PC-3 (cell line): ENCODE data around the gene NENF. TPM values are rescaled to one million over a fixed set of nuclear protein-coding genes. Genes with fewer than 3 reads are reported as not detected.
A peak's percentile ranks its signal among the peaks of the same experiment; 100 is the strongest.

Experiments used
- ATAC-seq: fragments of 200-7000 bp; cut with Tn5 transposase; 2 replicates; pipeline ENCODE4 v1.9.1; 2020; ENCODE audit warnings: mild to moderate bottlenecking, moderate library complexity
- BruUV-seq: library from RNA; stranded (reverse); fragments of 400-500 nt; replicated peaks from 2 replicates; lab custom pipeline; 2021; lab: Mats Ljungman, UMichigan
- CTCF ChIA-PET: fragments of 300-600 bp; sonication (Branson Sonifier 250); formaldehyde crosslinking; loops from one replicate; lab custom pipeline; 2022; ENCODE audit warnings: antibody characterized with exemption; lab: Charles Lee
- POLR2A ChIA-PET: fragments of 300-600 bp; sonication (Branson Sonifier 250); formaldehyde crosslinking; loops from one replicate; lab custom pipeline; 2022; ENCODE audit warnings: antibody characterized with exemption; ENCODE audit not compliant: unreplicated experiment; lab: Charles Lee
- DNase-seq: peaks from one replicate; pipeline ENCODE4 v3.0.0-alpha.2; 2015
- H2AFZ ChIP-seq: fragments of 300-600 bp; sonication (generic); 2 replicates; pipeline ENCODE4 v1.6.0; 2016; ENCODE audit warnings: antibody characterized with exemption, low read length
- H3F3A ChIP-seq: fragments of 300-600 bp; sonication (generic); one replicate; pipeline ENCODE4 v1.6.0; 2017; ENCODE audit warnings: antibody characterized with exemption, low read length, control low read depth, mild to moderate bottlenecking; ENCODE audit not compliant: unreplicated experiment
- H3K27ac ChIP-seq: fragments of 300-600 bp; sonication (generic); 2 replicates; pipeline ENCODE4 v1.5.1; 2016; ENCODE audit warnings: mild to moderate bottlenecking, low read length
- H3K27me3 ChIP-seq: fragments of 300-600 bp; sonication (generic); 2 replicates; pipeline ENCODE4 v1.6.1; 2016; ENCODE audit warnings: low read length, mixed read lengths
- H3K36me3 ChIP-seq: fragments of 300-600 bp; sonication (generic); 2 replicates; pipeline ENCODE4 v1.6.1; 2016; ENCODE audit warnings: low read depth, mixed run types, low read length, mixed read lengths
- H3K4me1 ChIP-seq: fragments of 300-600 bp; sonication (generic); 2 replicates; pipeline ENCODE4 v1.5.1; 2016; ENCODE audit warnings: low read length; ENCODE audit not compliant: insufficient read depth
- H3K4me2 ChIP-seq: fragments of 300-600 bp; sonication (generic); 2 replicates; pipeline ENCODE4 v1.6.0; 2016; ENCODE audit warnings: low read length
- H3K4me3 ChIP-seq: fragments of 300-600 bp; sonication (generic); 2 replicates; pipeline ENCODE4 v1.5.1; 2016; ENCODE audit warnings: mild to moderate bottlenecking, low read length, mixed read lengths
- H3K79me2 ChIP-seq: fragments of 300-600 bp; sonication (generic); 2 replicates; pipeline ENCODE4 v1.6.1; 2017; ENCODE audit warnings: low read length, mixed read lengths
- H3K9ac ChIP-seq: fragments of 300-600 bp; sonication (generic); 2 replicates; pipeline ENCODE4 v1.6.0; 2016; ENCODE audit warnings: mild to moderate bottlenecking, low read length
- H3K9me2 ChIP-seq: fragments of 300-600 bp; sonication (generic); replicated peaks from 2 replicates; pipeline ENCODE4 v1.6.1; 2016; ENCODE audit warnings: mixed run types, low read length, mixed read lengths
- H3K9me3 ChIP-seq: fragments of 300-600 bp; sonication (generic); 2 replicates; pipeline ENCODE4 v1.6.1; 2016; ENCODE audit warnings: low read length, mixed read lengths
- H4K20me1 ChIP-seq: fragments of 300-600 bp; sonication (generic); 2 replicates; pipeline ENCODE4 v1.6.1; 2016; ENCODE audit warnings: low read length, mixed read lengths
- EZH2 ChIP-seq: fragments of 300-600 bp; sonication (generic); IDR thresholded peaks from one replicate; pipeline ENCODE4 v1.6.1; 2017; ENCODE audit warnings: antibody characterized with exemption, mild to moderate bottlenecking, low read length; ENCODE audit not compliant: unreplicated experiment
- EZH2phosphoT487 ChIP-seq: fragments of 300-600 bp; sonication (generic); IDR thresholded peaks from 2 replicates; pipeline ENCODE4 v1.6.1; 2018; ENCODE audit warnings: mild to moderate bottlenecking, antibody characterized with exemption, low read length, borderline replicate concordance
- intact Hi-C: fragments of 100-400 bp; cut with micrococcal nuclease; formaldehyde crosslinking; loops from 2 replicates; pipeline ENCODE4 v1.9.0; 2023
- total RNA-seq: library from RNA; depleted of rRNA; stranded (reverse); fragments of >200 nt; gene quantifications from 2 replicates; pipeline ENCODE4 v1.2.3, GENCODE V29; 2014
- TF ChIP-seq, protein P1 (sequence below): fragments of 300-600 bp; sonication (generic); conservative IDR thresholded peaks from 2 replicates; pipeline ENCODE4 v1.5.1; 2017; ENCODE audit warnings: antibody characterized with exemption, low read depth, mild to moderate bottlenecking, low read length

Gene NENF
- total RNA-seq, 1 experiment from 2014 or later, result 161 TPM

DNA sequence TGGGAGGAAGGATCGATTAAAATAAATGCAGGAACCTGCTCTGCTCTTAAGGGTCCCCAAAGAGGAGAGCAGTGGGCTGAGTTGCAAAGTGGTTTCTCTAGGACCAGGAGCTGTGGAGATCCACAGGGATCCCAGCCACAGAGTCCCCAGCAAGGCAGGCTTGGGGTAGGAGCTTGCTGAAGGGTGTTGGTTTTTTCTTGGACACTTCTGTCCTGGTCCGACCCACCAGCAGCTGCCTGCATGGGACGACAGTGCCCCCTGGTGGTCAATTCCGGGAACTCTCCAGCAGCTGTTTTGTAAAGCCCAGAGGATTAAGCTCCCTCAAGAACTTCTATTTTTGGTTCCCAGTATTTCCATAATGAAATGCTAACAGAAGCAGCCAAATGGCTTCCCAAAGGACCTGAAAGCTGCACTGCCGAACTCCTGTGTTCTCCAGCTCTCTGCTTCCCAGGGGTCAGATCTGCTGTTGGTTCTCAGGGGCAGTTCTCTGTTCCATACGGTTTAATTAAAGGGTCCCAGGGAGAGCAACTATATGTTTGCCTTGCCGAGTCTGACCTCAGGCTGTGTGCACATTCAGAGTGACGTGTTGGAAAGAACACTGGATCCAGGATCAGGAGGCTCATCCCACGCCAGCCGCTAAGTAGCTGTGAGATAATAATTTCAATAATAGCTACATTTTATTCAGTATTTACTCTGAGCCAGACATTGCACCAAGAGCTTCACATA lies 23.2 kb downstream of the NENF start:
- intact Hi-C loops, result loop anchor here (1.0 to 5.0 kb wide), 8 partner anchors 88 to 781 kb away; partner anchors contain the start of gene NEK2
- peak; percentile 94 for ATAC-seq

DNA sequence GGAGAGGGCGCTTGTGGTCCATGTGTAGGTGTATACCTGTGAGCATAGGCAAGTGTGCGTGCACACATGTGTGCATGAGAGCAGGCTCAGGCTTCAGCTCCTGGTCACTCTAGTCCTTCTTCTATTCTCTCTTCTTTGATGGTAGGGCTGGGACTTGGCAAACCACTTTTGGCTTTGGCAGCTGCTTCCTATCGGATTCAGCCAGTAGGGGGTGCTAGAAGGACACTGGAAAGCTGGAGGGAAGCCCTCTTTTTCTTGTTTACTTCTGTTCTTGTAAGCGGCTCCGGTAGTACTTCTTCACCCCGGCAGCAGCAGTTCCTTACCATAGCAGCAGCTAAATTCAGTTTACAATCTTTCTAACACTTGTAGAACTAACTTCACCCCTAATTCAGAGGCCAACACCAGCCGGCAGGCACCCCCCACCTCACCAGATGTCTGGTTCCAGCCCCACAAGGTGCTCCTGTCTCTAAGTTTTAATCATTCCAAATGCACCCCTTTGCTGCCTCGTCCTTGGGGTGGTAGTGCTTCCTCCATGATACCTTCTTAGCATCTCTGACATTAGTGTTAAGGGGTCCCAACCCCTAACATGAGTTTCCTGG lies 25.1 kb downstream of the NENF start:
- Histone ChIP-seq H3K4me3 (no peak overlapping the region), H3K9ac (no peak overlapping the region), H3K9me3 (no peaks in the 10 kb centered on the region), H3K27me3 (no peaks in the 10 kb centered on the region), H3K27ac (no peak overlapping the region), H4K20me1 (no peaks in the 10 kb centered on the region), H2AFZ (no peak overlapping the region), H3K9me2 (no peaks in the 10 kb centered on the region), H3K4me1 (peaks cover 3% of the 10 kb centered on the region; the same call in 1 of the 2 replicates), H3K79me2 (no peaks in the 10 kb centered on the region), H3F3A (no peaks in the 10 kb centered on the region), H3K4me2 (no peak overlapping the region), H3K36me3 (no peaks in the 10 kb centered on the region)
- POLR2A ChIA-PET, result interaction anchor here (0.7 kb wide), 1 partner anchor 151 kb away, joined by 3 read pairs; the partner anchor contains the start of gene ATF3
- no peak for ATAC-seq
- BruUV-seq, result no TSS peak
- TF ChIP-seq, protein P1, sequence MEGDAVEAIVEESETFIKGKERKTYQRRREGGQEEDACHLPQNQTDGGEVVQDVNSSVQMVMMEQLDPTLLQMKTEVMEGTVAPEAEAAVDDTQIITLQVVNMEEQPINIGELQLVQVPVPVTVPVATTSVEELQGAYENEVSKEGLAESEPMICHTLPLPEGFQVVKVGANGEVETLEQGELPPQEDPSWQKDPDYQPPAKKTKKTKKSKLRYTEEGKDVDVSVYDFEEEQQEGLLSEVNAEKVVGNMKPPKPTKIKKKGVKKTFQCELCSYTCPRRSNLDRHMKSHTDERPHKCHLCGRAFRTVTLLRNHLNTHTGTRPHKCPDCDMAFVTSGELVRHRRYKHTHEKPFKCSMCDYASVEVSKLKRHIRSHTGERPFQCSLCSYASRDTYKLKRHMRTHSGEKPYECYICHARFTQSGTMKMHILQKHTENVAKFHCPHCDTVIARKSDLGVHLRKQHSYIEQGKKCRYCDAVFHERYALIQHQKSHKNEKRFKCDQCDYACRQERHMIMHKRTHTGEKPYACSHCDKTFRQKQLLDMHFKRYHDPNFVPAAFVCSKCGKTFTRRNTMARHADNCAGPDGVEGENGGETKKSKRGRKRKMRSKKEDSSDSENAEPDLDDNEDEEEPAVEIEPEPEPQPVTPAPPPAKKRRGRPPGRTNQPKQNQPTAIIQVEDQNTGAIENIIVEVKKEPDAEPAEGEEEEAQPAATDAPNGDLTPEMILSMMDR, result peak; percentile 95
- TF ChIP-seq EZH2 (no peak), EZH2phosphoT487 (no peak)
- DNase-seq, result peak; percentile 91
- intact Hi-C loops, result loop anchor here (5.0 kb wide), 2 partner anchors 324 to 446 kb away; no protein-coding TSS in a partner anchor
- CTCF ChIA-PET, result interaction anchor here (0.5 to 1.4 kb wide), 6 partner anchors 12 to 422 kb away, joined by 3 to 6 read pairs (median 3); partner anchors contain the start of genes DTL and INTS7

More for the DNA sequence above, 23.2 kb downstream of the NENF start:
- peak overlapping the region; percentile 56 for H2AFZ ChIP-seq
- peaks cover 3% of the 10 kb centered on the region; the same call in 1 of the 2 replicates for H3K4me1 ChIP-seq
- TF ChIP-seq, protein P1, result peak; percentile 100
- no peak for TF ChIP-seq EZH2phosphoT487
- ChIA-PET CTCF (interaction anchor here (0.5 to 1.9 kb wide), 33 partner anchors 9 to 775 kb away, joined by 3 to 78 read pairs (median 4); partner anchors contain the start of genes ATF3, DTL and INTS7), POLR2A (interaction anchor here (0.6 to 1.1 kb wide), 2 partner anchors 22 to 106 kb away, joined by 3 read pairs; no protein-coding TSS in a partner anchor)
- no peaks in the 10 kb centered on the region for H4K20me1 ChIP-seq
- no peak overlapping the region for H3K27ac ChIP-seq
- H3K79me2 ChIP-seq, result no peaks in the 10 kb centered on the region
- H3K36me3 ChIP-seq, result no peaks in the 10 kb centered on the region
- H3K9me3 ChIP-seq, result no peaks in the 10 kb centered on the region
- H3K9me2 ChIP-seq, result no peaks in the 10 kb centered on the region
- no TSS peak for BruUV-seq
- H3K27me3 ChIP-seq, result no peaks in the 10 kb centered on the region
- H3K4me2 ChIP-seq, result peak overlapping the region; percentile 55
- DNase-seq, result peak; percentile 98
- no peaks in the 10 kb centered on the region for H3F3A ChIP-seq
- no peak overlapping the region for H3K9ac ChIP-seq
- 0 out of 2 replicates have a peak overlapping the region, but pooled peaks have one; percentile 20 for H3K4me3 ChIP-seq
